Activated B cell treated with CpG ODN at 0.5 μM for 24 hours (primary cell): Measurements from ENCODE around the gene SEC11C. TPM values are rescaled to one million over a fixed set of nuclear protein-coding genes. Genes with fewer than 3 reads are reported as not detected.
"Not testable (repeated sequence)": the region's sequence is repeated elsewhere in the genome, so short reads cannot be mapped to it uniquely, and the experiment has no call there.

Experiments used
- ATAC-seq: fragments of 200-7000 bp; cut with Tn5 transposase; one replicate; pipeline ENCODE4 v1.10.0; 2021; ENCODE audit warnings: low read depth, mild to moderate bottlenecking, moderate library complexity
- CTCF ChIA-PET: fragments of 350-600 bp; sonication (Branson Sonifier 250); formaldehyde crosslinking; loops from one replicate; lab custom pipeline; 2021; ENCODE audit warnings: antibody characterized with exemption; lab: Charles Lee
- POLR2A ChIA-PET: fragments of 350-600 bp; sonication (Branson Sonifier 250); formaldehyde crosslinking; loops from one replicate; lab custom pipeline; 2021; ENCODE audit warnings: antibody characterized with exemption; lab: Charles Lee
- DNase-seq: peaks from one replicate; pipeline ENCODE4 v3.0.0; 2022
- H3K27ac Mint-ChIP-seq: one replicate; pipeline ENCODE4 v1.8.0; 2020; ENCODE audit warnings: mixed read lengths
- H3K27me3 Mint-ChIP-seq: one replicate; pipeline ENCODE4 v1.8.0; 2021; ENCODE audit warnings: mixed read lengths
- H3K36me3 Mint-ChIP-seq: one replicate; pipeline ENCODE4 v1.8.0; 2021; ENCODE audit warnings: low read depth, mixed read lengths
- H3K4me1 Mint-ChIP-seq: one replicate; pipeline ENCODE4 v1.8.0; 2021; ENCODE audit warnings: mixed read lengths
- H3K4me3 Mint-ChIP-seq: one replicate; pipeline ENCODE4 v1.8.0; 2020; ENCODE audit warnings: mild to moderate bottlenecking, mixed read lengths
- H3K9me3 Mint-ChIP-seq: one replicate; pipeline ENCODE4 v1.8.0; 2020; ENCODE audit warnings: mixed read lengths
- CTCF ChIP-seq: fragments of 200-600 bp; IDR thresholded peaks from one replicate; pipeline ENCODE4 v1.8.0; 2022; ENCODE audit warnings: antibody characterized with exemption, mild to moderate bottlenecking
- intact Hi-C: fragments of 100-400 bp; cut with micrococcal nuclease; formaldehyde crosslinking; loops from one replicate; pipeline ENCODE4 v1.15.1; 2024
- total RNA-seq: library from RNA; stranded (reverse); gene quantifications from 2 replicates; pipeline ENCODE4 v1.2.3, GENCODE V29; 2022

The SEC11C gene
- total RNA-seq, 1 donor from 2014 or later, result 112 TPM

DNA sequence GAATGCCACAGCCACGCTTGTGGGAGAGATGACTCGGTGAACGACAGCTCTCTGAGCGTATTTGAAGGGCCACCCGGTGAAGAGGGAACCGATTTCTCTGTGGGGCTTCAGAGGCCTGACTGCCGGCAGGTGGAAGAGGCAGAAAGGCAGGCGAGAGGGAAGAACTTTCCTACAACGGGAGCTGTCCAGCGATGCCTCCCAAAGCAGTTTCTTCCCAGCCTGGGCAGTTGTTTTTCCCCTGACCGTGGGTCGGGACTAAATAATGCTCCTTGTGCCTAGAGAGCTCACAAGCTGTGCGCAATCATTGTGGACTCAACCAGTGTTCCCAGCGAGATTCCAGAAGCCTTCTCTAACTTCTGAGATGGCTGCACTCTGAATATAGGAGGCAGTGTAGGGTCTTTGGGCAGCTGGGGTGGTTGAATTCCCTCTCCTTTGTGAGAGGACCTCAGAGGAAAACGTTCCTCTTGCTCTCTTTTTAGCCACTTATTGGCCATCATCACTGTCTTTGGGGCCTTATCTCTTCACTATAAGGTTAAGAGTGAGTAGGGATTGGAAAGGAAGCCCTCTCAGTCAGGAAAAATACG, 710 bp downstream of the SEC11C start:
- H3K27ac Mint-ChIP-seq, result peak overlapping the region; percentile 100
- ChIA-PET CTCF (interaction anchor here (0.6 to 1.3 kb wide), 4 partner anchors 12 to 77 kb away, joined by 3 to 5 read pairs (median 4); no protein-coding TSS in a partner anchor), POLR2A (interaction anchor here (0.6 to 3.7 kb wide), 9 partner anchors 12 to 1471 kb away, joined by 3 to 20 read pairs (median 5); partner anchors contain the start of gene LMAN1)
- peaks cover 5% of the 10 kb centered on the region for H3K27me3 Mint-ChIP-seq
- no peak for TF ChIP-seq CTCF
- H3K4me3 Mint-ChIP-seq, result peak overlapping the region; percentile 95
- H3K9me3 Mint-ChIP-seq, result no peaks in the 10 kb centered on the region
- peak; percentile 1 for ATAC-seq
- peaks cover 12% of the 10 kb centered on the region for H3K36me3 Mint-ChIP-seq
- peaks cover 50% of the 10 kb centered on the region for H3K4me1 Mint-ChIP-seq
- no peak for DNase-seq
- intact Hi-C loops, result loop anchor here (5.0 kb wide), 1 partner anchor 483 kb away; no protein-coding TSS in a partner anchor

DNA sequence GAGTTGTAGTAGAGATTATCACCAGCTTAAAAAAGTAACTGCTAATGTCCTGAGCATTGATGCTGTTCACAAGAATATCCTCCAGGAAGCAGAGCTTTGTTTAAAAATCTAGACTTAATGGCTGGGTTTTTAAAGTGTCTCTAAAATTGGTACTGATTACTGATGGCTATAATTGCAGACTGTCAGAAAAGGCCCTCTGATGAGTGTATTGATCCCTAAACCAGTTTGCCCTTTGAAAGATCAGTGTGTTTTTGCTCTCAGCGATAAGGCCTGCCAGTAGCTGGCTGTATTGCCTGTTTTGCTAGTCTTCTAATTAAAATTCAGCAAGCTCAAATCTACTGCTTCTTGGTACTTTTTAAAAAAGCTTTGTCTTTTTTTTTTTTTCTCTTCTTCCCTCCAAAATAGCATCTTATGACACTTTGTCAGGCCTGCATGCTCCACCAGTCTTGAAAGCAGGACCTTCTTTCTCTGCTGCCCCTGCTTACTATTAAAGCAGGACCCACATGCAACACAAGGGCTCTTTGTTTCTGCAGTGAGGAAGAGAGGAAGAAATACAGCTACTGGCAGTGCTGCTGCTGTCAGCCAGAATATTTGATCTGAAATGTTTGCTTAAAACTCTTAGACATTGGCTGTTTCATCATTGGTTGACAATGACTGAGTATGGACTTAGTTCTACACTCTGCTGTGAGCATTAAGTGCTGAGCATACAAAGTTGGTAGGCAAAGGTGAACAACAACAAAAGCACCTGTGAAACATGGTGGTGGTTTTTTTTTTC, 1.8 kb downstream of the SEC11C start:
- CTCF ChIA-PET, result interaction anchor here (0.9 to 1.3 kb wide), 3 partner anchors 8 to 55 kb away, joined by 3 to 4 read pairs (median 3); no protein-coding TSS in a partner anchor
- peaks cover 57% of the 10 kb centered on the region for H3K4me1 Mint-ChIP-seq
- TF ChIP-seq CTCF, result no peak

GRCh38 chr18:59142274-59142673, 2.6 kb downstream of the SEC11C start:
- Mint-ChIP-seq H3K4me1 (peaks cover 58% of the 10 kb centered on the region), H3K9me3 (no peaks in the 10 kb centered on the region), H3K36me3 (peaks cover 26% of the 10 kb centered on the region), H3K27me3 (no peaks in the 10 kb centered on the region), H3K27ac (peak overlapping the region; percentile 100), H3K4me3 (peak overlapping the region; percentile 95)
- TF ChIP-seq CTCF, result no peak
- intact Hi-C loops, result loop anchor here (5.0 kb wide), 1 partner anchor 485 kb away; no protein-coding TSS in a partner anchor
- ChIA-PET CTCF (interaction anchor here (1.3 kb wide), 1 partner anchor 56 kb away, joined by 4 read pairs; no protein-coding TSS in a partner anchor), POLR2A (interaction anchor here (1.0 to 3.7 kb wide), 3 partner anchors 59 to 261 kb away, joined by 3 to 20 read pairs (median 4); no protein-coding TSS in a partner anchor)
- no peak for ATAC-seq
- no peak for DNase-seq

More for the DNA sequence above, 1.8 kb downstream of the SEC11C start:
- Mint-ChIP-seq H3K27me3 (no peaks in the 10 kb centered on the region), H3K4me3 (peak overlapping the region; percentile 95), H3K27ac (peak overlapping the region; percentile 100), H3K9me3 (no peaks in the 10 kb centered on the region), H3K36me3 (peaks cover 19% of the 10 kb centered on the region)
- DNase-seq (no peak), ATAC-seq (no peak)
- intact Hi-C loops, result loop anchor here (5.0 kb wide), 1 partner anchor 484 kb away; no protein-coding TSS in a partner anchor
- POLR2A ChIA-PET, result interaction anchor here (0.7 to 3.7 kb wide), 7 partner anchors 47 to 260 kb away, joined by 3 to 20 read pairs (median 4); no protein-coding TSS in a partner anchor

DNA sequence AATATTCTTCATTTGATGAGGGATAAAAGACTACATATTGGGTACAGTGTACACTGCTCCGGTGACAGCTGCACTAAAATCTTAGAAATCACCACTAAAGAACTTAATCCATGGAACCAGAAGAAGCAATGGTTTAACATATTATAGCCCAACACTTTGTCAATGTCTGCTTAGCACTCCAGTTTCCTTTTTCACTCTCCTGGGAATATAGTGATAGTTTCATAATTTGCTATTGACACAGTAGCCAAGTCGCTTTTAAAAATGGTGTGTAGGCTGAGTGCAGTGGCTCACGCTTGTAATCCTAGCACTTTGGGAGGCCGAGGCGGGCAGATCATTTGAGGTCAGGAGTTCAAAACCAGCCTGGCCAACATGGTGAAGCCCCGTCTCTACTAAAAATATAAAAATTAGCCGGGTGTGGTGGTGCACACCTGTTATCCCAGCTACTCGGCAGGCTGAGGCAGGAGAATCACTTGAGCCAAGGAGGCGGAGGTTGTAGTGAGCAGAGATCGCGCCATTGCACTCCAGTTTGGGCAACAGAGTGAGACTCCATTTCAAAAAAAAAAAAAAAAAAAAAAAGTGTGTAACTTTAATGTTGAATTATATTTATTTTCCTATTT, 3.2 kb downstream of the SEC11C start:
- ChIA-PET CTCF (interaction anchor here (1.0 to 1.3 kb wide), 2 partner anchors 49 to 56 kb away, joined by 3 to 4 read pairs; no protein-coding TSS in a partner anchor), POLR2A (interaction anchor here (0.7 to 3.7 kb wide), 7 partner anchors 22 to 171 kb away, joined by 3 to 20 read pairs (median 3); no protein-coding TSS in a partner anchor)
- intact Hi-C loops, result loop anchor here (5.0 kb wide), 1 partner anchor 486 kb away; no protein-coding TSS in a partner anchor
- not testable (repeated sequence) for H3K9me3 Mint-ChIP-seq, H3K27me3 Mint-ChIP-seq, DNase-seq, ATAC-seq
- Mint-ChIP-seq H3K4me3 (peak overlapping the region; percentile 95), H3K4me1 (peaks cover 58% of the 10 kb centered on the region), H3K36me3 (peaks cover 31% of the 10 kb centered on the region), H3K27ac (peak overlapping the region; percentile 100)

GRCh38 chr18:59143441-59143840, 3.8 kb downstream of the SEC11C start:
- TF ChIP-seq CTCF, result no peak
- Mint-ChIP-seq H3K4me3 (peak overlapping the region; percentile 58), H3K36me3 (peaks cover 36% of the 10 kb centered on the region), H3K27me3 (no peaks in the 10 kb centered on the region), H3K4me1 (peaks cover 58% of the 10 kb centered on the region), H3K27ac (peak overlapping the region; percentile 77), H3K9me3 (no peaks in the 10 kb centered on the region)
- intact Hi-C loops, result loop anchor here (5.0 kb wide), 1 partner anchor 486 kb away; no protein-coding TSS in a partner anchor
- ChIA-PET CTCF (interaction anchor here (1.0 kb wide), 2 partner anchors 49 to 59 kb away, joined by 3 read pairs; no protein-coding TSS in a partner anchor), POLR2A (interaction anchor here (0.7 to 1.0 kb wide), 5 partner anchors 22 to 172 kb away, joined by 3 to 10 read pairs (median 3); no protein-coding TSS in a partner anchor)
- ATAC-seq (no peak), DNase-seq (no peak)
